Central memory CD4-positive, alpha-beta T cell (primary cell): ENCODE measurements around the gene AUTS2.
A peak's percentile ranks its signal among the peaks of the same experiment; 100 is the strongest.

Source experiments
- DNase-seq: peaks from one replicate; pipeline ENCODE4 v3.0.0; 2022

The AUTS2 gene

DNA sequence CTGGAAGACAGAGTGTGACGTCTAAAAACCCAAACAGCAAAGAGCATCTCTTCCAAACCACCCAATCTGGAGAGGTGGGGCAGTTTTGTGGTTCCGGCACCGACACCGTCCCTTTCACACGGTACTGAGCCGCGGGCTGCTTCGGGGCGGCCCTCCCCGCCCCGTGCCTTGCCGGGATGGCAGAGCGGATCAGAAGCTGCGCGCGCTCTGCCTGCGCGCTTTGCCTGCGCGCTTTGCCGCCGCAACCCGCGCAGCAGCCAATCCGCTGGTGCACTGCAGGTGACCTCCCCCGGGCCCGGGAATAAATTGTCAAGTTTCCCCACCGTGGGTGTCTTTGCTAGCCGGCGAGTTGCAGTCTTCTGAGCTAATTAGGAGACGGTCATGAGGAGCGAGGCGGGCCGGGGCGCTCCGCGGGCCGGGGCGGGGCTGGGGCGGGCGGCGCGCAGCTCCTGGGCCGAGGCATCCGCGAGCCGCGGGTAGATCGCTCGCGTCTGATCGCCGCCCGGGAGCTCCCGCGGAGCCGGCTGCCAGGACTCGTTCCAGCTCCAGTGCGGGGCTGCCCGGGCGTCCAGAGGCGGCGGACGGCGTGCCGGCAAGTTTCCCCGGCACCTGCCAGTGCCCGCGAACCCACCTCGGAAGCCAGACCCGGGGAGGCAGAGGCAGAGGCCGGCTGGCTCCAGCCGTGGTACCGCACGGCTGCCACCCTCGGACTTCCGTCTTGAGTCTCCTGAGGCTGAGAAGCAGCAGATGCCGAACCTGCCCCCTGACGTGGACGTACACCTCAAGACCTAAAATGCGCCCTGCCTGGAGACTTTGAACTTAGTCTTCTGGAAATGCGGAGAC lies 997.7 kb downstream of the AUTS2 start:
- DNase-seq, result peak; percentile 19

DNA sequence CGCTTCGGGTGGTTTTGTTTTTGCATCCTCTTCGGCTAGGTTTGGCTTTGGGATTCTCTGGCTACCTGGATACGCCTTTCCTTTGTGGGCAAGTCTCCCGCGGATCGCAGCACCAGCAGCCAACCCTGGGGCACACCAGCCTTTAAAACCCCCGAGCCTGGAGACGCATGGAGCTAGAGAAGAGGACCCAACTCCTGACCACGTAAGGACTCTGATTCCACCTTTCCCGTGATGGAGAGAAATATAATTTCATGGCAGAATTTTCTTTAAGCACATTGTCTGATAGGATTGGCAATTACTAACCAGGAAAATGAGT lies 998.3 kb downstream of the AUTS2 start:
- no peak for DNase-seq

- DNase-seq, result no peak
Observed at GRCh38 chr7:70597066-70597465, 998.8 kb downstream of the AUTS2 start.

- no peak for DNase-seq
Observed at GRCh38 chr7:70598976-70599375, 1000.7 kb downstream of the AUTS2 start.

- DNase-seq, result no peak
Observed at GRCh38 chr7:70599446-70600190, 1001.3 kb downstream of the AUTS2 start.

DNA sequence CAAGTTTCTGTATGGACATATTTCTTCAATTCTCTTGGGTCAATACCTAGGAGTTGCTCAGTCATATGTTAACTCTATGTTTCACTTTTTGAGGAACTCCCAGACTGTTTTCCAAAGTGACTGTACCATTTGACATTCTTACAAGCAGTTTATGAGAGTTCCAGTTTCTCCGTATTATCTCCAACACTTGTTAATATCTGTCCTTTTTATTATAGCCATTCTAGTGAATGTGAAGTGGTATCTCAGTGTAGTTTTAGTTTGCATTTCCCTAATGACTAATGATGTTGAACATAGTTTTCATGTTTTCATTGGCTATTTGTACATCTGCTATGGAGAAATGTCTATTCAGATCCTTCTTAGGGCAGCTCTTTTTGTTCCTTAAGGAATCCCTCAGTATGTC lies 1002.7 kb downstream of the AUTS2 start:
- no peak for DNase-seq

DNA sequence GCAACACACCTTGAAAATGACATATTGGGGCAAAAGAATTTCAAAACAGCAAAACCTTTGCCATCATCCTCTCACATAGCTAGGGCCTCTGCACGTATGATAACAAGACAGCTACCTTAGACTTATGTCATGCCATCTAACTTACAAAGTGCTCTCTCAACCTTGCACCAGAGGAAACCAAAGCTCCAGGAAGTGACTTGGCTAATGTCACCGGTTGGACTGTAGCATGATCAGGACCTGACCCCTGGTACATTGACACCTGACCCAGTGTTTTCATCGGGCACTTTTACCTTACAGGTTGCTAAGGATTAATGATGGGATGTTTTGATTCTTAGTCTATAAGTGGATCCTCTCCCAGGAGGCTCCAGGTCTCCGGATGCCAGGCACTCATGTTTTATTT lies 1003.8 kb downstream of the AUTS2 start:
- no peak for DNase-seq

DNA sequence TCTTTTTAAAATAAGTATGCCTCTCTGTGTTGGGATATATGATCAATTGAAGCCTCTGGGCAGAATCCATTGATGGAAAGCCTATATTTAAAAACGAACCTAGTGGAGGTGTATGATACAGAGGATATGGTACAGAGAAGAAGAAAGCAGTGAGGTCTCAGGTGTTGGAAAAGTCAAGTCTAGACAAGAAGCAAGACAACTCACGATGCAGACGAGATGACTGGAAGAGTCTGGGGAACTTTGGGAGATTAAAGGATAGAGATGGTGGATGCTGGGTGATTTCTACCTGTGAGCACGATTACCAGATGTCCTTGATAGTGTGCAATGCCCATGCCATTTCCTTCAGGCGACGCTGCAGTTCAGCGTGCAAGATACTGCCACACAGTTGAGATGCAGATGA lies 1009.0 kb downstream of the AUTS2 start:
- no peak for DNase-seq

DNA sequence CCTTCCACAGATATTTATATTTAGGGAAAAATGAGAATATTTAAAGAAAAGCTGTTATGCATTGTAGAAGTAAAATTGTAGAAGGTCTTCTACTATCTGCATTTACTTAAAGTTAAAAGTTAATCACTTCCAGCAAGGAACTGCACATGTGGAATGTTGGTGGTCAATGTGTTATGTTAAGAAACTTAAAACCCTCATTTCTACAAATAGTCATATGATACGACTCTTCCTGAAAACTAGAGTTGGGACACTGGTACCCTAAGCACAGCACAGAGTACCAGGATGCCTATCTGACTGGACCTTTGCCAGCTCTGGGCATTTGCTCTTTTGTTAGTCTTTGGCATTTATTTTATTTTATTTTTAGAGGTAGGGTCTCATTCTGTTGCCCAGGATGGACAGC lies 1009.5 kb downstream of the AUTS2 start:
- DNase-seq, result no peak

DNA sequence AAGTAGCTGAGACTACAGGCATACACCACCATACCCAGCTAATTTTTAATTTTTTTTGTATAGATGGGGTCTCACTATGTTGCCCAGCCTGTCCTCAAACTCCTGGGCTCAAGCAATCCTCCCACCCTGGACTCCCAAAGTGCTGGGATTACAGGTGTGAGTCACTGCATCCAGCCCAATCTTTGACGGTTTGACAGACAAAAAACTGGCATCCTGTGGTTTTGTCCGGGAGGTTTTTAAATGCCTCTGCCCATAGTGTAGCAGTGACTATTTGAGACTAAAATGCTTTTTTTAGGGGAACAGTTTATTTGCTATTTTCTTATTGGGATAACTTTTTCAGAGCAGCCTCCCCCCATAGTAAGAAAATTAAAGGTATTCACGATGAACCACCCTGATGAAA lies 1010.0 kb downstream of the AUTS2 start:
- no peak for DNase-seq

GRCh38 chr7:70612811-70613210 lies 1014.5 kb downstream of the AUTS2 start:
- no peak for DNase-seq

DNA sequence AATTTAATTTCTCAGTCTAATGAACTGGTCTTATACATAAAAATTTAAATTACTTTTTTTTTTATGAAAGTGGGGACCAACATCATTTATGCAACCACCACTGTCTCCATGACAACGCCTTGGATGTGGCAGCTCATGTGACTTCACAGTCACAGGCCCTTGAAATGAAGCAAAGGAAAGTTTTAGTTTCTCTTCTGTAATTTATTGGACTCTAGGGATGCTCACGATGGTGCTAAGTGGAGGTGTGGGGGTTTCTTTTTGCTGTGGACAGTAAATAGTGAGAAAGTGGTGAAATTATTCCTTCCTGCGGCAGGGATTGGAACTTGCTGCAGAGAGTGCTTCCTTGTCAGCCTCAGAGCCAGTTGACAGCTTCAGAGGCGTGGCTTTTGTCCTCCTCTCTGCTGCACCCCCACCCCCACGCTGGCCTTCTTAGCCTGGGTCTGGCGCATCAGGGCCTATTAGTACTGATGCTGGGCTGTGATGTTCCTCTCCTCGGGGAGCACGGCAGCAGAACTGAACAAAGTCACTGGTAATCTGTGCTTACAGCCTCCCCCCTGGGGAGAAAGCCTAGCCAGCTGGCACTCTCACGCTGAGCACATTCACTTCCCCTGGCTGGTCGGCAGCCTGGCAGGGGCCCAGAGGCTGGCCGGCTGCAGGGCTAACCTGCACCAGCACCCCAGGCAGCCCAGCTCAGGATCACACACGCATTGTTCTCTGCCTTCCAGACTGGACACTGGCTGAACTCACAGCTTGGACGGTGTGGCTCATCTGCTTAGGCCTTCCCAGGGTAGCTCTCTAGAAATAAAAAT lies 1016.2 kb downstream of the AUTS2 start:
- no peak for DNase-seq

GRCh38 chr7:70615066-70615606 lies 1016.9 kb downstream of the AUTS2 start:
- DNase-seq, result no peak

DNA sequence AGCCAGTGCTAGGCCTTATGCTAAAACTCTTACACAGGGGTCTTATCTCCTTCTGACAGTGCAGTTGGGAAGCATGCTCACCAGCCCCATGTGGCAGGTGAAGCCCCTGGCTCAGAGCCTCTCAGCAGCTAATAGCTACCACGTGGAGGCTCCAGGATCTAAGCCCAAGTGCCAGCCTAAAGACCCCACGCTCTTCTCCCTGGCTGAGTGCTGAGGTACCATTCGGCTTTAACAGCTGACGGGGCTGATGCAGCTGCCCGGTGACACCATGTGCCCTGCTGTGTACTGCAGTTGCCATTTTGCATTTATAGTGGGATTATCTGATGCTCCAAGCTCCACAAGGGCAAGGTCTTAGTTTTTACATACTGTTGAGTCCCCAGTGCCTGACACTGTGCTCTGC lies 1017.9 kb downstream of the AUTS2 start:
- DNase-seq, result no peak

DNA sequence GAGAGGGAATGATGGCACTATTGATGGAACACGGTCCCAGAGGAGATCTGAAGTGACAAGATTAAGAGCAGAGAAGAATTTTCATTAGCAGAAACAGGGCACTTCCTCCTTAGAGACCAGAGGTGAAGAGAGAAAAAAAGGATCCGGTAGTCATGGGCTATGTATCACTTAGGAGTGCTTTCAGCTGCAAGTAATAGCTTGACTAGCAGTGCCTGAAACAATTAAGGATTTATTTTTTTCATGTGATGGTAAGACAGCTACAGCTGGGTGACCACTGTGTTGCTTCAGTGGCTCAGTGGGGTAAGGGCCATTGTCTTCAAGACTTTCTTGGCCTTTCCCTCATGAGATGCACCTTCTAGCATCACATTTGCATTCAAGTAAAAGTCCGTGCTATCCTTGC lies 1018.5 kb downstream of the AUTS2 start:
- DNase-seq, result no peak

DNA sequence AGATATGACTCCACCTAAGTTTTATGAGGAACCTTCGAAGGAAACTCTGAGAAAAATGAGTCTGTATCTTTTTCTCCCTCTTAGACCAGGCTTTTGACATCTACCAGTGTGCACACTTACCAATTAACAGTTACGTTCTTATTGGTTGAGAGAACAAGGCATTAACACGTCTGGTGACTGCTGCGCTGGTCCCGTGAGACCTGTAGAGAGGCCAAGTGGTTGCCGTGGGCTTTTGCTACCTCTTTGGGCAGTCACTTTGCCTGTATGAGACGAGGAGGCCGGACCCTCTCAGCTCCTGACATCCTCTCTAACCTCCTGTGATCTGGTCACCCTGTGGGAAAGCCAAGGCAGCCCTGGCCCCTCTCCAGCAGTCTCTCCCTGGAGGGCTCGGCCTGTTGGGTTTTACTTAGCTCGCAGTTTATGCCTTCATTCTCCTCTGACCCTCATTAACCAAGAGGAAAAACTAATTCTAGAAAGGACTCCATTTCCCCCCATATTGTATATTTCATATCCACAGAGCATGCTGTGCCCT lies 1019.8 kb downstream of the AUTS2 start:
- no peak for DNase-seq

DNA sequence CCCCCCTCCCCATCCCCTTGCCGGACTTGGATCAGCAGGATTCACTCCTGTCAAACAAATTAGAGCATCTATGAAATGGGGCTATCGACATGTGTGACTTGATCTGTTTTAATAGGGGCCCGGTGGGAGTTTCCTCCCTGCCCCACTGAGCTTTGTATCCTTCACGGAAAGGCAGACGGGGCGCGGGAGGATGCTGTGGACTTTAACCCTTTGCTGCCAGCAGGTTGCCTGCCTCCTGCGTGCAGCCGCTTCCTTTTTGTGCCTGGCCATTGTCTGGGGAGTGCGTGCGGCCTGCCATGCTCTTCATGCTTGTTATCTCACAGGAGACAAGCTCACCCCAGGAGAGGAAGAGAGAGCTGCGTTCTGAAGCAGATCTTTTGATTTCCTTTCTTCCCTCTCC lies 1020.9 kb downstream of the AUTS2 start:
- DNase-seq, result no peak

GRCh38 chr7:70619659-70620058 lies 1021.4 kb downstream of the AUTS2 start:
- DNase-seq, result no peak

DNA sequence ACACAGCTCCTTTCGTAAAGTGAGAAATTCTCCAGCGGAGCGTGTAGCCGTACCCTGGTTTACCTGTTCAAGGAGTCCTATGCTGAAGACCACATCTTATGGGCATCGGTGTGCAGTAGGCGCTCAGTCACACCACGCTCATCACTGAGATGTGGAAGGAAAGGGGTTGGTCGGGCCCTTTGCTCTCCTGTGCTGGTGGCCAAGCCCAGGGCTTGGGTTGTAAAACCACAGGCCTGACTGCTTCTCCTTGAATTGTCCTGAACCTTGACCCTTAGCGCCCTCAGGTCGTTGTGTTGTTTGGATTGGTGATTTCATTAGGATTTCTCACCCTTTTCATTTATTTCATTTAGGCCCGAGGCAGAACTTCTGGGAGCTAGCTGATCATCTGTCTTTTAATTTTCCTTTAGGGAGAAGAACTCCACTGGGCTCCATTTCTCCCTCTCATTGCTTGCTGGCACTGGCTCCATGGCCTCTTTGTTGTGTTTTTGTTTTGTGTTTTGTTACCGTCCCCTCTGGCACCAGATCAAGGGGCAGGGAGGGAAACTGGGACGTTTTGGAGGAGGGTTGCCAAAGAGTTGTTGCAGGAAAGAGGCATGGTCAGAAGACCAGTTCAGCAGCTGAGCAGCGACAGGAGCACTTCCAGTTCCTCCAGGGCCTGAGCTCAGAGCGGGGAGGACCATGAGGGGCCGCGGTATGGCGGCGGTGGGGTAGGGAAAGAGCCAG lies 1022.2 kb downstream of the AUTS2 start:
- no peak for DNase-seq

DNA sequence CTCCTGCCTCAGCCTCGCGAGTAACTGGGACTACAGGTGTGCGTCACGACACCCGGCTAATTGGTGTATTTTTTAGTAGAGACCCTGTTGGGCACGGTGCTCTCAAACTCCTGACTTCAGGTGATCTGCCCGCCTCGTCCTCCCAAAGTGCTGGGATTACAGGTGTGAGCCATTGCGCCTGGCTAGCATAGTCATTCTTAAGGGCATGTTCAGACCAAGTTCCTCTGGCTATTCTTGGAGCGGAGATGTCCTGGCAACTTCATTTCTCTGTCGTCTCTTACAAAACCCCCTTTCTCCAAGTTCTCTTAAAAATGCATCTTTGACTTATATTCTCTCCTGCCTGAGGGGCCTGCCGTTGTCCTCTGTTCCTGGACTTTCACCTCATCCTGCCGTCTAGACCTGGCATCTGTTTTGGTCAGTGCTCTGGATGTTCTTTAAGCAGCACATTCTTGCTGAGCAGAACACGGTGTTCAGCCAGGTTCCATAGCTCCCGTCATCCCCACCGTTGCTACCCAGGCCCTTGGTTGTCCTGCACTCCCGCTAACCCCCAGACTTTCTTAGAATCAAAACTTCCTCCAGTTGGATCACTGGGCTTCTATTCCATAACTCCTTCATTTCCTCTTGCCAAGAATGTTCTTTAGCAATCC lies 1023.8 kb downstream of the AUTS2 start:
- DNase-seq, result no peak

DNA sequence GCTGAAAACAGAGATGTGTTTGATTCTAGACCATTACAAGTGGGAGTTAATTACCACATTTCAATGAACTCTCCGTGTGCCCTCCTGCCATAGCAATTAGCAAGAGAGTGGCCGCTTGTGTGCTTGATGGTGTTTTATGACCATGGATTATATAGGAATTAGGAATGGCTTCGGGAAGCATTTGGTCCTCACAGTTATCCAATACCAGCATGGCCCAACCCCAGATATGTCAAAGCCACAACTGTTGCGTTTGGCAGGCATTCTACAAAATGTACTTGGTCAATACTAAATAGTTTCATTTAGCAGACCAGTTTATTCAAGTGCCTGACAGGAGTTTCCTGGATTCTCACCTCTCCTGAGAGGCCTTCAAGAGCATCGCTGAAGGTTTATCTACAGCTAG lies 1024.7 kb downstream of the AUTS2 start:
- no peak for DNase-seq
